H1 (cell line): ENCODE results near the gene CYP27C1. TPM values are rescaled to one million over a fixed set of nuclear protein-coding genes. Genes with fewer than 3 reads are reported as not detected.

Experiments used
- CTCF ChIA-PET: fragments of 300-600 bp; sonication (Branson Sonifier 250); formaldehyde crosslinking; loops from one replicate; lab custom pipeline; 2021; ENCODE audit not compliant: partially characterized antibody; lab: Charles Lee
- POLR2A ChIA-PET: fragments of 300-600 bp; sonication (Branson Sonifier 250); formaldehyde crosslinking; loops from one replicate; lab custom pipeline; 2021; ENCODE audit warnings: inconsistent platforms; ENCODE audit not compliant: partially characterized antibody; lab: Charles Lee
- DNase-seq, 2 experiments: peaks; one replicate each; pipeline versions ENCODE4 v3.0.0 to v3.0.0-alpha.2; 2010 to 2022; ENCODE audit warnings: low spot score in 2 of 2, low read depth in 1 of 2, mixed read lengths in 1 of 2
- FAIRE-seq: peaks from 2 replicates; lab custom pipeline; 2011; peaks lifted over from hg19 to GRCh38; lab: Jason Lieb, UNC
- H2AFZ ChIP-seq: 2 replicates; pipeline ENCODE4 v1.8.1; 2012; ENCODE audit warnings: low read length, inconsistent platforms
- H2AK5ac ChIP-seq: 2 replicates; pipeline ENCODE4 v1.6.1; 2013; ENCODE audit warnings: low read depth, low read length
- H2BK120ac ChIP-seq: replicated peaks from 2 replicates; pipeline ENCODE3; 2013; ENCODE audit warnings: low read depth, low read length, inconsistent platforms
- H2BK12ac ChIP-seq: 2 replicates; pipeline ENCODE4 v1.6.1; 2013; ENCODE audit warnings: low read depth, low read length
- H2BK15ac ChIP-seq: 2 replicates; pipeline ENCODE4 v1.6.1; 2013; ENCODE audit warnings: low read length
- H2BK20ac ChIP-seq: 2 replicates; pipeline ENCODE4 v1.6.1; 2013; ENCODE audit warnings: low read length
- H2BK5ac ChIP-seq: 2 replicates; pipeline ENCODE4 v1.6.1; 2013; ENCODE audit warnings: low read depth, low read length
- H3K14ac ChIP-seq: 2 replicates; pipeline ENCODE4 v1.6.1; 2013; ENCODE audit warnings: inconsistent platforms; ENCODE audit not compliant: insufficient read length
- H3K18ac ChIP-seq: 2 replicates; pipeline ENCODE4 v1.6.1; 2013; ENCODE audit warnings: low read length; ENCODE audit errors: extremely low read depth
- H3K23ac ChIP-seq: 2 replicates; pipeline ENCODE4 v1.6.1; 2013; ENCODE audit warnings: inconsistent platforms; ENCODE audit not compliant: insufficient read length
- H3K23me2 ChIP-seq: 2 replicates; pipeline ENCODE4 v1.6.1; 2013; ENCODE audit warnings: low read depth, low read length
- H3K27ac ChIP-seq: 2 replicates; pipeline ENCODE4 v1.6.1; 2011; ENCODE audit warnings: low read depth, low read length, inconsistent platforms
- H3K27me3 ChIP-seq, 4 experiments: replicated peaks in 1 of 4; 1 replicate in 1 of 4; 2 replicates in 3 of 4; pipeline versions ENCODE4 v1.6.1 to v1.8.1; 2011 to 2013; ENCODE audit warnings: low read length in 3 of 4, mild to moderate bottlenecking in 3 of 4, inconsistent platforms in 2 of 4, mixed read lengths in 2 of 4, moderate library complexity in 1 of 4; ENCODE audit not compliant: control insufficient read depth in 3 of 4, insufficient read depth in 3 of 4; ENCODE audit errors: extremely low read depth in 1 of 4
- H3K36me3 ChIP-seq, 4 experiments: 2 replicates each; pipeline versions ENCODE4 v1.6.1 to v1.8.1; 2011 to 2013; ENCODE audit warnings: mild to moderate bottlenecking in 4 of 4, low read length in 3 of 4, moderate library complexity in 2 of 4, control low read depth in 1 of 4, inconsistent platforms in 1 of 4; ENCODE audit not compliant: insufficient read depth in 4 of 4, control insufficient read depth in 2 of 4
- H3K4ac ChIP-seq: replicated peaks from 2 replicates; pipeline ENCODE3; 2013; ENCODE audit warnings: low read length, low read depth, mixed read lengths, inconsistent platforms; ENCODE audit not compliant: insufficient read length
- H3K4me1 ChIP-seq, 4 experiments: replicated peaks in 1 of 4; 1 replicate in 1 of 4; 2 replicates in 3 of 4; pipeline versions ENCODE4 v1.6.1 to v1.8.1; 2011 to 2013; ENCODE audit warnings: low read length in 3 of 4, inconsistent platforms in 2 of 4, mixed read lengths in 1 of 4; ENCODE audit not compliant: insufficient read depth in 4 of 4, control insufficient read depth in 3 of 4
- H3K4me2 ChIP-seq, 2 experiments: 2 replicates each; pipeline versions ENCODE4 v1.6.1 to v1.8.1; 2011 to 2013; ENCODE audit warnings: low read depth in 2 of 2, low read length in 2 of 2, control low read depth in 1 of 2, inconsistent platforms in 1 of 2, mild to moderate bottlenecking in 1 of 2; ENCODE audit not compliant: insufficient read depth in 1 of 2
- H3K4me3 ChIP-seq, 4 experiments: fragments of 200-600, 300-600 bp in 1 of 4; sonication (generic), shearing (Covaris generic), sonication (Bioruptor Twin) in 1 of 4; 2 replicates each; pipeline versions ENCODE4 v1.5.1 to v1.8.1; 2011 to 2016; ENCODE audit warnings: low read length in 4 of 4, low read depth in 3 of 4, control low read depth in 2 of 4, inconsistent platforms in 2 of 4, mild to moderate bottlenecking in 2 of 4, mixed read lengths in 1 of 4, moderate library complexity in 1 of 4; ENCODE audit not compliant: insufficient read depth in 2 of 4; ENCODE audit errors: extremely low read depth in 1 of 4
- H3K56ac ChIP-seq: replicated peaks from 2 replicates; pipeline ENCODE3; 2013; ENCODE audit warnings: low read depth, mild to moderate bottlenecking, mixed read lengths, low read length, inconsistent platforms; ENCODE audit not compliant: insufficient read length
- H3K79me1 ChIP-seq: 2 replicates; pipeline ENCODE4 v1.6.1; 2013; ENCODE audit warnings: low read depth, low read length, control low read depth
- H3K79me2 ChIP-seq, 2 experiments: 2 replicates each; pipeline versions ENCODE4 v1.6.1 to v1.8.1; 2012 to 2013; ENCODE audit warnings: low read length in 2 of 2, mild to moderate bottlenecking in 2 of 2, inconsistent platforms in 1 of 2; ENCODE audit not compliant: insufficient read depth in 2 of 2, control insufficient read depth in 1 of 2
- H3K9ac ChIP-seq, 4 experiments: replicated peaks in 1 of 4; 1 replicate in 1 of 4; 2 replicates in 3 of 4; pipeline versions ENCODE4 v1.6.1 to v1.8.1; 2011 to 2013; ENCODE audit warnings: low read depth in 3 of 4, low read length in 3 of 4, control low read depth in 2 of 4, mild to moderate bottlenecking in 2 of 4, moderate library complexity in 2 of 4, inconsistent platforms in 1 of 4; ENCODE audit errors: extremely low read depth in 1 of 4
- H3K9me3 ChIP-seq, 2 experiments: 2 replicates each; pipeline versions ENCODE4 v1.6.1 to v1.8.1; 2012 to 2013; ENCODE audit warnings: mild to moderate bottlenecking in 2 of 2, moderate library complexity in 2 of 2, control low read depth in 1 of 2, inconsistent platforms in 1 of 2, low read depth in 1 of 2, low read length in 1 of 2, mixed read lengths in 1 of 2; ENCODE audit not compliant: insufficient read depth in 2 of 2
- H4K20me1 ChIP-seq, 2 experiments: replicated peaks in 1 of 2; 2 replicates each; pipeline versions ENCODE3 to v1.8.1; 2011 to 2013; ENCODE audit warnings: inconsistent platforms in 2 of 2, low read length in 2 of 2, mild to moderate bottlenecking in 1 of 2; ENCODE audit not compliant: insufficient read depth in 2 of 2, control insufficient read depth in 1 of 2
- H4K5ac ChIP-seq: 2 replicates; pipeline ENCODE4 v1.6.1; 2013; ENCODE audit warnings: low read length, low read depth, mixed read lengths, inconsistent platforms; ENCODE audit not compliant: insufficient read length
- H4K8ac ChIP-seq: 2 replicates; pipeline ENCODE4 v1.8.0; 2013; ENCODE audit warnings: mild to moderate bottlenecking, moderate library complexity, low read length, inconsistent platforms; ENCODE audit not compliant: insufficient read depth; ENCODE audit errors: extremely low read depth
- H4K91ac ChIP-seq: replicated peaks from 2 replicates; pipeline ENCODE3; 2013; ENCODE audit warnings: low read length, mixed read lengths, inconsistent platforms; ENCODE audit not compliant: insufficient read length
- CREB1 ChIP-seq: IDR thresholded peaks from 2 replicates; pipeline ENCODE4 v1.6.1; 2012; ENCODE audit warnings: inconsistent platforms
- EGR1 ChIP-seq: IDR thresholded peaks from 2 replicates; pipeline ENCODE4 v1.6.1; 2011; ENCODE audit warnings: low read depth, low read length, borderline replicate concordance
- GABPA ChIP-seq: IDR thresholded peaks from 2 replicates; pipeline ENCODE4 v1.6.1; 2011; ENCODE audit warnings: mild to moderate bottlenecking, low read length, moderate library complexity, borderline replicate concordance; ENCODE audit not compliant: insufficient read depth
- KDM1A ChIP-seq: fragments of 200-600, 300-600 bp; sonication (generic); IDR thresholded peaks from 2 replicates; pipeline ENCODE4 v1.7.1; 2016; ENCODE audit warnings: mild to moderate bottlenecking, low read length, borderline replicate concordance
- MAFK ChIP-seq: IDR thresholded peaks from 2 replicates; pipeline ENCODE4 v1.6.1; 2012; ENCODE audit warnings: low read depth, mild to moderate bottlenecking, improper control_type of control experiment, low read length
- RAD21 ChIP-seq, 2 experiments: IDR thresholded peaks in 1 of 2; conservative IDR thresholded peaks in 1 of 2; 2 replicates each; pipeline ENCODE4 v1.6.1; 2011; ENCODE audit warnings: low read depth in 2 of 2, low read length in 2 of 2, improper control_type of control experiment in 1 of 2, inconsistent platforms in 1 of 2, mild to moderate bottlenecking in 1 of 2, moderate library complexity in 1 of 2
- TAF1 ChIP-seq: IDR thresholded peaks from 2 replicates; pipeline ENCODE4 v1.6.1; 2011; ENCODE audit warnings: mild to moderate bottlenecking, low read depth, low read length
- TCF12 ChIP-seq: IDR thresholded peaks from 2 replicates; pipeline ENCODE4 v1.6.1; 2011; ENCODE audit warnings: low read depth, mild to moderate bottlenecking, low read length
- YY1 ChIP-seq: IDR thresholded peaks from 2 replicates; pipeline ENCODE4 v1.6.1; 2011; ENCODE audit warnings: low read depth, mild to moderate bottlenecking, low read length
- WGBS, 2 experiments: shearing (Covaris generic) in 1 of 2; methylation state at CpG; one replicate each; pipeline versions ENCODE4 v1.1.6 to v1.1.7; 2013 to 2015; ENCODE audit warnings: low lambda C conversion rate in 2 of 2, mixed read lengths in 2 of 2, inconsistent platforms in 1 of 2, low coverage in 1 of 2, missing lambda C conversion rate in 1 of 2; ENCODE audit not compliant: insufficient replicate concordance in 2 of 2, insufficient coverage in 1 of 2, insufficient read length in 1 of 2; ENCODE audit errors: extremely low coverage in 1 of 2, missing lambda C conversion rate in 1 of 2; 5-methylcytosine and 5-hydroxymethylcytosine counted together
- polyA plus RNA-seq, 7 experiments: library from polyadenylated mRNA; depleted of rRNA in 3 of 7; stranded (reverse) in 5 of 7; unstranded in 2 of 7; fragments of >200 nt in 5 of 7; fragments of 200-250 nt in 2 of 7; gene quantifications; 1 replicate in 5 of 7; 2 replicates in 1 of 7; 4 replicates in 1 of 7; pipeline versions ENCODE4 v1.2.1 to v1.2.3, GENCODE V29; 2011 to 2013; ENCODE audit warnings: missing spikeins in 2 of 7, mixed read lengths in 2 of 7
- total RNA-seq: library from RNA; stranded (reverse); fragmentation: NEBNext Ultra II Directional; extraction: Animal tissue kit (Norgen Biotek cat#: 25700); gene quantifications from 2 replicates; pipeline ENCODE4 v1.2.1, GENCODE V29; 2021
- TF ChIP-seq, protein P1 (sequence below), 3 experiments: IDR thresholded peaks; 1 replicate in 2 of 3; 2 replicates in 1 of 3; pipeline versions ENCODE4 v1.5.1 to v1.6.1; 2011; ENCODE audit warnings: low read length in 3 of 3, mild to moderate bottlenecking in 3 of 3, inconsistent platforms in 2 of 3, low read depth in 1 of 3, moderate library complexity in 1 of 3; ENCODE audit not compliant: insufficient read depth in 1 of 3; ENCODE audit errors: control extremely low read depth in 1 of 3
- TF ChIP-seq, protein P2 (sequence below): IDR thresholded peaks from 2 replicates; pipeline ENCODE4 v1.6.1; 2012; ENCODE audit warnings: inconsistent platforms

CYP27C1 gene
- total and polyA plus RNA-seq, 2 of the 8 experiments (the other 6 are each of a cell fraction or from before 2014, with no cell fraction given): 1.3 to 3.2 TPM

DNA sequence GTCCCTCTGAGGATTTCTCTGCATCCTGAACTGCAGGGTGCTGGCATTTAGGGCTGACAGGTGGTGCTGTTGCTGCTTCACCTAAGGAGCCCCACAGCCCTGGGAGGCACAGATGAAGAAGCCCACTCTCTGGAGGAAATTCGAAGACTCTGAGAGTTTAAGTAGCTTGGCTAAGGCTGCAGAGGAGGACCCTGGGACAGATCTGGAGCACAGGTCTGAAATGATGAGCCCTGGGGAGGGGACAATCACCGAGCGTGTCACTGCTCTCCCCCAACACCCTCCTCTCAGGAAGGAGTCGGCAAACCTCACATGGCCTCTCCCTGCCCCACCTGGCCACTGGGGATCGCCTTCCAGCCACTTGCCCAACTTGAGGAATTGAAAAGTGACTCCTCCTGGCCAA, 18.6 kb downstream of the CYP27C1 start:
- no peak overlapping the region for H2AK5ac ChIP-seq
- H3K18ac ChIP-seq: peak overlapping the region; percentile 80; the same call in 1 of the 2 replicates
- H3K23ac ChIP-seq: no peak overlapping the region
- no peak overlapping the region for H2BK120ac ChIP-seq
- no peak overlapping the region; a peak in 1 of 4 replicates for H3K4me2 ChIP-seq
- H3K79me1 ChIP-seq: no peaks in the 10 kb centered on the region
- peaks cover 0 to 12% (median 1%) of the 10 kb centered on the region in 4 experiments; a peak in 5 of 7 replicates for H3K4me1 ChIP-seq
- no peaks in the 10 kb centered on the region for H3K27me3 ChIP-seq
- 73% methylated on average over 5 of the region's 5 CpGs; no CpG with 5 or more reads in 1 of the 2 experiments for WGBS, 2 experiments
- H3K14ac ChIP-seq: no peak overlapping the region
- H4K91ac ChIP-seq: no peak overlapping the region
- CTCF ChIA-PET: interaction anchor here (0.7 to 1.8 kb wide), 14 partner anchors 8 to 278 kb away, joined by 3 to 10 read pairs (median 4); partner anchors contain the start of gene ERCC3
- H3K56ac ChIP-seq: no peak overlapping the region
- POLR2A ChIA-PET: interaction anchor here (0.6 to 1.0 kb wide), 3 partner anchors 10 to 92 kb away, joined by 3 to 6 read pairs (median 4); partner anchors contain the start of gene ERCC3
- no peak overlapping the region for H4K5ac ChIP-seq
- H3K4ac ChIP-seq: no peak overlapping the region
- no peaks in the 10 kb centered on the region for H4K20me1 ChIP-seq
- H3K79me2 ChIP-seq: no peaks in the 10 kb centered on the region
- no peaks in the 10 kb centered on the region for H3K23me2 ChIP-seq
- no peak overlapping the region for H2AFZ ChIP-seq
- H4K8ac ChIP-seq: no peak overlapping the region; the same call in 1 of the 2 replicates
- DNase-seq (no peak), FAIRE-seq (no peak)
- H3K9me3 ChIP-seq: no peaks in the 10 kb centered on the region
- no peak overlapping the region for H3K27ac ChIP-seq
- H2BK20ac ChIP-seq: no peak overlapping the region
- H2BK15ac ChIP-seq: no peak overlapping the region
- no peaks in the 10 kb centered on the region for H3K36me3 ChIP-seq
- no peak overlapping the region for H2BK12ac ChIP-seq
- H2BK5ac ChIP-seq: no peak overlapping the region
- H3K9ac ChIP-seq: no peak overlapping the region
- no peak overlapping the region for H3K4me3 ChIP-seq
- no peak for TF ChIP-seq TAF1
- TF ChIP-seq, protein P1, sequence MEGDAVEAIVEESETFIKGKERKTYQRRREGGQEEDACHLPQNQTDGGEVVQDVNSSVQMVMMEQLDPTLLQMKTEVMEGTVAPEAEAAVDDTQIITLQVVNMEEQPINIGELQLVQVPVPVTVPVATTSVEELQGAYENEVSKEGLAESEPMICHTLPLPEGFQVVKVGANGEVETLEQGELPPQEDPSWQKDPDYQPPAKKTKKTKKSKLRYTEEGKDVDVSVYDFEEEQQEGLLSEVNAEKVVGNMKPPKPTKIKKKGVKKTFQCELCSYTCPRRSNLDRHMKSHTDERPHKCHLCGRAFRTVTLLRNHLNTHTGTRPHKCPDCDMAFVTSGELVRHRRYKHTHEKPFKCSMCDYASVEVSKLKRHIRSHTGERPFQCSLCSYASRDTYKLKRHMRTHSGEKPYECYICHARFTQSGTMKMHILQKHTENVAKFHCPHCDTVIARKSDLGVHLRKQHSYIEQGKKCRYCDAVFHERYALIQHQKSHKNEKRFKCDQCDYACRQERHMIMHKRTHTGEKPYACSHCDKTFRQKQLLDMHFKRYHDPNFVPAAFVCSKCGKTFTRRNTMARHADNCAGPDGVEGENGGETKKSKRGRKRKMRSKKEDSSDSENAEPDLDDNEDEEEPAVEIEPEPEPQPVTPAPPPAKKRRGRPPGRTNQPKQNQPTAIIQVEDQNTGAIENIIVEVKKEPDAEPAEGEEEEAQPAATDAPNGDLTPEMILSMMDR (IDR thresholded peaks at IDR 0.05; ENCODE audit: control extremely low read depth in 1 of 3, insufficient read depth in 1 of 3, low read depth in 1 of 3, low read length in 3 of 3): peak in 2 of 3 experiments; percentile 41 to 45; a peak in 3 of 4 replicates
- no peak for TF ChIP-seq TCF12
- TF ChIP-seq YY1: no peak
- TF ChIP-seq CREB1: no peak
- TF ChIP-seq MAFK: no peak
- TF ChIP-seq GABPA: no peak
- TF ChIP-seq, protein P2, sequence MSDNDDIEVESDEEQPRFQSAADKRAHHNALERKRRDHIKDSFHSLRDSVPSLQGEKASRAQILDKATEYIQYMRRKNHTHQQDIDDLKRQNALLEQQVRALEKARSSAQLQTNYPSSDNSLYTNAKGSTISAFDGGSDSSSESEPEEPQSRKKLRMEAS: peak; percentile 45; the same call in 1 of the 2 replicates
- TF ChIP-seq KDM1A: no peak
- TF ChIP-seq EGR1: no peak
- peak in 1 of 2 experiments; percentile 36; a peak in 2 of 4 replicates for TF ChIP-seq RAD21 (IDR thresholded peaks at IDR 0.05 in 1 of 2, conservative IDR thresholded peaks at IDR 0.05 in 1 of 2; ENCODE audit: low read depth in 2 of 2, low read length in 2 of 2)
